Measurements from ENCODE around the gene INPP4B. TPM values are rescaled to one million over a fixed set of nuclear protein-coding genes. Genes with fewer than 3 reads are reported as not detected.

The INPP4B gene
- total RNA-seq, 1 experiment from 2014 or later, result 14.3 TPM

DNA sequence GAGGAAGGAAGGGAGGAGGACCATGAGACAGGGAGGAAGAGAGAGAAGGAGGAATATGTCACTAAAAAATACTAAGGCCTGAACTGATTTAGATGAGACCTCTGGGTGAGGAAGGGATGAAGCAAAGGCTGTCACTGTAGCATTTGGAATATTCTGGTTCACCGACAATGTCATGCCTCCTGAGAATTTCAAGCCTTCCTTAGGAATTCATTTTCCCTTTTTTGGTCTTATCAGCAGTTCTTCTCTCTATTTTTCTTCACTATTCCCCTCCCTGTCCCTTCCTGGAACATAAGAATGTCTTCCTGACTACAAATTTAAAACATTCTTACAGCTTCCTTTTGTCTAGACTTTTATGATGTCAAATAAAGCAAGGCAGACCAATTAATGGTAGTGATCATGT is 527.8 kb downstream of the INPP4B start:
- RAD21 ChIA-PET (ENCODE audit: low non-redundant PET in 1 of 2, low total read pairs in 2 of 2, uncharacterized antibody in 2 of 2, unreplicated experiment in 2 of 2), result no interaction called here
- TF ChIP-seq FOSL1 (IDR thresholded peaks at IDR 0.05; ENCODE audit: low read depth), result no peak
- TF ChIP-seq ELF1 (IDR thresholded peaks at IDR 0.05; ENCODE audit: borderline replicate concordance, low read depth), result no peak
- no peak for TF ChIP-seq CBX3 (IDR thresholded peaks at IDR 0.05; ENCODE audit: low read depth)
- no peak for TF ChIP-seq POLR2AphosphoS5 (IDR thresholded peaks at IDR 0.05; ENCODE audit: low read depth, low read length)
- TF ChIP-seq EZH2 (IDR thresholded peaks at IDR 0.05), result no peak
- TF ChIP-seq SIN3A (IDR thresholded peaks at IDR 0.05; ENCODE audit: low read depth), result no peak
- Histone ChIP-seq H3K4me2 (ENCODE audit: low read length) (no peak overlapping the region), H2AFZ (ENCODE audit: low read depth, low read length, poor library complexity, severe bottlenecking) (no peak overlapping the region), H4K20me1 (ENCODE audit: insufficient read depth) (no peaks in the 10 kb centered on the region), H3K4me3 (replicated peaks in 1 of 2; ENCODE audit: low read depth in 1 of 2, low read length in 2 of 2) (no peak overlapping the region), H3K9me3 (ENCODE audit: control insufficient read depth in 1 of 2, insufficient read depth in 1 of 2, low read depth in 1 of 2, low read length in 2 of 2) (no peaks in the 10 kb centered on the region), H3K9ac (ENCODE audit: low read length) (no peak overlapping the region), H3K79me2 (ENCODE audit: insufficient read depth, low read length) (no peaks in the 10 kb centered on the region), H3K36me3 (ENCODE audit: control insufficient read depth in 1 of 2, insufficient read depth in 2 of 2, low read length in 2 of 2) (no peaks in the 10 kb centered on the region), H3K27me3 (ENCODE audit: insufficient read depth, low read length) (no peaks in the 10 kb centered on the region), H3K4me1 (ENCODE audit: control insufficient read depth in 1 of 2, insufficient read depth in 2 of 2, low read length in 2 of 2) (peaks cover 0 to 3% of the 10 kb centered on the region in 2 experiments; a peak in 1 of 4 replicates), H3K9me2 (ENCODE audit: insufficient read depth) (no peaks in the 10 kb centered on the region), H3K27ac (ENCODE audit: low read depth, low read length) (no peak overlapping the region)
- ATAC-seq (no peak), DNase-seq (ENCODE audit: low read depth, low spot score) (no peak)
- POLR2A ChIA-PET, result no interaction called here
- no TSS peak for BruUV-seq (replicated peaks)
- CTCF ChIA-PET, result no interaction called here
- intact Hi-C loops (cut with micrococcal nuclease), result no loop called here

DNA sequence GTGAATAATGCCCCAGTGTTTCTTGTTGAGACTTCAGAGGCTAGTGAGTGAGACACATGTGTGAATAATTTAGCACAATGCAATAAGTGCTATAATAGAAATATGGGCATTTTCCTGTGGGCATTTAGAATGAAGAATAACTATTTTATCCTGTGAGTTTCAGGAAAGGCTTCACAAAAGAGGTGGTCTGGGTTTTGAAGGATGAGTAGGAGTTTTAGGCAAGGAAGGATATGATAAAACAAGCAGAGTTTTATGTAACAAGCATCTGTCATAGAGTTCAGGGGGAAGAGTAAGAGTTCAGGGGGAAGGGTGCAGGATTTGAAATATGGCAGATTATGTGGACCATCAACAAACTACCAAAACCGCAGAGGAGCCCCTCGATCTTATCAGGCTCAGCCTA is 529.2 kb downstream of the INPP4B start:
- H3K9me2 ChIP-seq (ENCODE audit: insufficient read depth), result no peaks in the 10 kb centered on the region
- intact Hi-C loops (cut with micrococcal nuclease), result no loop called here
- H3K4me1 ChIP-seq (ENCODE audit: control insufficient read depth in 1 of 2, insufficient read depth in 2 of 2, low read length in 2 of 2), result peaks cover 0 to 3% of the 10 kb centered on the region in 2 experiments; a peak in 1 of 4 replicates
- TF ChIP-seq ELF1 (IDR thresholded peaks at IDR 0.05; ENCODE audit: borderline replicate concordance, low read depth) (no peak), EGR1 (IDR thresholded peaks at IDR 0.05; ENCODE audit: low read depth) (no peak)
- TF ChIP-seq, protein P1, sequence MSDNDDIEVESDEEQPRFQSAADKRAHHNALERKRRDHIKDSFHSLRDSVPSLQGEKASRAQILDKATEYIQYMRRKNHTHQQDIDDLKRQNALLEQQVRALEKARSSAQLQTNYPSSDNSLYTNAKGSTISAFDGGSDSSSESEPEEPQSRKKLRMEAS (IDR thresholded peaks at IDR 0.05), result no peak
- TF ChIP-seq, protein P2, sequence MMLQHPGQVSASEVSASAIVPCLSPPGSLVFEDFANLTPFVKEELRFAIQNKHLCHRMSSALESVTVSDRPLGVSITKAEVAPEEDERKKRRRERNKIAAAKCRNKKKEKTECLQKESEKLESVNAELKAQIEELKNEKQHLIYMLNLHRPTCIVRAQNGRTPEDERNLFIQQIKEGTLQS (IDR thresholded peaks at IDR 0.05), result no peak
- no peak for DNase-seq (ENCODE audit: low read depth, low spot score)
- H3K9ac ChIP-seq (ENCODE audit: low read length), result no peak overlapping the region
- CTCF ChIA-PET, result no interaction called here
- no peaks in the 10 kb centered on the region for H3K36me3 ChIP-seq (ENCODE audit: control insufficient read depth in 1 of 2, insufficient read depth in 2 of 2, low read length in 2 of 2)
- H3K27me3 ChIP-seq (ENCODE audit: insufficient read depth, low read length), result no peaks in the 10 kb centered on the region
- no peak overlapping the region for H3K4me2 ChIP-seq (ENCODE audit: low read length)
- H2AFZ ChIP-seq (ENCODE audit: low read depth, low read length, poor library complexity, severe bottlenecking), result no peak overlapping the region
- no peaks in the 10 kb centered on the region for H4K20me1 ChIP-seq (ENCODE audit: insufficient read depth)
- no peaks in the 10 kb centered on the region for H3K9me3 ChIP-seq (ENCODE audit: control insufficient read depth in 1 of 2, insufficient read depth in 1 of 2, low read depth in 1 of 2, low read length in 2 of 2)
- POLR2A ChIA-PET, result no interaction called here
- H3K27ac ChIP-seq (ENCODE audit: low read depth, low read length), result no peak overlapping the region
- no TSS peak for BruUV-seq (replicated peaks)
- no peaks in the 10 kb centered on the region for H3K79me2 ChIP-seq (ENCODE audit: insufficient read depth, low read length)
- ATAC-seq, result no peak
- RAD21 ChIA-PET (ENCODE audit: low non-redundant PET in 1 of 2, low total read pairs in 2 of 2, uncharacterized antibody in 2 of 2, unreplicated experiment in 2 of 2), result no interaction called here
- no peak overlapping the region for H3K4me3 ChIP-seq (replicated peaks in 1 of 2; ENCODE audit: low read depth in 1 of 2, low read length in 2 of 2)
